MM.1S (cell line): ENCODE data around the gene FAM114A1.

Source experiments
- DNase-seq: peaks from one replicate; pipeline ENCODE4 v3.0.0-alpha.2; 2015
- H2AFZ ChIP-seq: fragments of 300-600 bp; sonication (generic); 2 replicates; pipeline ENCODE4 v1.6.0; 2016; ENCODE audit warnings: antibody characterized with exemption, low read length
- H3F3A ChIP-seq: fragments of 300-600 bp; sonication (generic); 2 replicates; pipeline ENCODE4 v1.6.1; 2016; ENCODE audit warnings: mild to moderate bottlenecking, antibody characterized with exemption, low read length, moderate library complexity, mixed read lengths; ENCODE audit not compliant: insufficient read depth
- H3K27ac ChIP-seq: fragments of 300-600 bp; sonication (generic); 2 replicates; pipeline ENCODE4 v1.5.1; 2016; ENCODE audit warnings: mild to moderate bottlenecking, low read length
- H3K27me3 ChIP-seq: fragments of 300-600 bp; sonication (generic); replicated peaks from 2 replicates; pipeline ENCODE4 v1.6.0; 2016; ENCODE audit warnings: low read length; ENCODE audit not compliant: insufficient read depth
- H3K36me3 ChIP-seq: fragments of 300-600 bp; sonication (generic); replicated peaks from 2 replicates; pipeline ENCODE4 v1.6.1; 2016; ENCODE audit warnings: mild to moderate bottlenecking, low read length, mixed read lengths; ENCODE audit not compliant: insufficient read depth
- H3K4me1 ChIP-seq: fragments of 300-600 bp; sonication (generic); 2 replicates; pipeline ENCODE4 v1.6.1; 2016; ENCODE audit warnings: low read length, mixed read lengths
- H3K4me2 ChIP-seq: fragments of 300-600 bp; sonication (generic); 2 replicates; pipeline ENCODE4 v1.6.0; 2016; ENCODE audit warnings: low read depth, low read length
- H3K4me3 ChIP-seq: fragments of 300-600 bp; sonication (generic); 2 replicates; pipeline ENCODE4 v1.5.1; 2016; ENCODE audit warnings: low read length, mixed read lengths
- H3K79me2 ChIP-seq: fragments of 300-600 bp; sonication (generic); 2 replicates; pipeline ENCODE4 v1.6.1; 2016; ENCODE audit warnings: mixed run types, low read length, mixed read lengths
- H3K9ac ChIP-seq: fragments of 300-600 bp; sonication (generic); 2 replicates; pipeline ENCODE4 v1.6.1; 2016; ENCODE audit warnings: low read length, mixed read lengths
- H3K9me2 ChIP-seq: fragments of 300-600 bp; sonication (generic); replicated peaks from 2 replicates; pipeline ENCODE4 v1.6.1; 2016; ENCODE audit warnings: mild to moderate bottlenecking, low read length, mixed read lengths; ENCODE audit not compliant: insufficient read depth
- H3K9me3 ChIP-seq: fragments of 300-600 bp; sonication (generic); replicated peaks from 2 replicates; pipeline ENCODE4 v1.6.1; 2016; ENCODE audit warnings: mild to moderate bottlenecking, low read length, mixed read lengths; ENCODE audit not compliant: insufficient read depth
- H4K20me1 ChIP-seq: fragments of 300-600 bp; sonication (generic); 2 replicates; pipeline ENCODE4 v1.6.1; 2016; ENCODE audit warnings: mild to moderate bottlenecking, low read length, moderate library complexity, mixed read lengths; ENCODE audit not compliant: insufficient read depth
- EZH2 ChIP-seq: fragments of 300-600 bp; sonication (generic); optimal IDR thresholded peaks from 2 replicates; pipeline ENCODE3; 2017; ENCODE audit warnings: low read depth, mild to moderate bottlenecking, antibody characterized with exemption, low read length, mixed read lengths
- EZH2phosphoT487 ChIP-seq: fragments of 300-600 bp; sonication (generic); IDR thresholded peaks from 2 replicates; pipeline ENCODE4 v1.6.1; 2018; ENCODE audit warnings: antibody characterized with exemption, low read length
- TF ChIP-seq, protein P1 (sequence below): fragments of 300-600 bp; sonication (generic); IDR thresholded peaks from 2 replicates; pipeline ENCODE4 v1.5.1; 2016; ENCODE audit warnings: antibody characterized with exemption, low read length, mixed read lengths

The FAM114A1 gene

DNA sequence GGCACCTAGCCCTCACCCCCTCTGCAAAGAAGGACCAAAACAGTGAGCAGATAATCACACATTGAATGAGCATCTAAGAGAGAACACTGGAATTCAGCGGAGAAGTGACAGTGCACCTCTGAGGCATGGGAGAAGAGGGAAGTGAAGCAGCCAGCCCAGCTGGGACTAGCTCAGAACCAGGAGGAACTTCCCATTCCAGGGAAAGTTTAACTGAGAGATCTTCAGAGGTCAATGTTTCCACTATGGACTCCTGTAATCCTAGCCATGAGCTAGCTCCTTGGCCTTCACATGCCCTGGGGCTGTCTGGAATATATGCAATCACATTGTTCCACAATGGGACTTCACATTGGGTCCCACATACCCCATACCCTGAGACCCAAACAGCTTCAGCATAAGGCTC lies 35.4 kb upstream of the FAM114A1 start:
- no peak overlapping the region for H3K4me3 ChIP-seq
- peaks cover 14% of the 10 kb centered on the region for H3K79me2 ChIP-seq
- TF ChIP-seq, protein P1, sequence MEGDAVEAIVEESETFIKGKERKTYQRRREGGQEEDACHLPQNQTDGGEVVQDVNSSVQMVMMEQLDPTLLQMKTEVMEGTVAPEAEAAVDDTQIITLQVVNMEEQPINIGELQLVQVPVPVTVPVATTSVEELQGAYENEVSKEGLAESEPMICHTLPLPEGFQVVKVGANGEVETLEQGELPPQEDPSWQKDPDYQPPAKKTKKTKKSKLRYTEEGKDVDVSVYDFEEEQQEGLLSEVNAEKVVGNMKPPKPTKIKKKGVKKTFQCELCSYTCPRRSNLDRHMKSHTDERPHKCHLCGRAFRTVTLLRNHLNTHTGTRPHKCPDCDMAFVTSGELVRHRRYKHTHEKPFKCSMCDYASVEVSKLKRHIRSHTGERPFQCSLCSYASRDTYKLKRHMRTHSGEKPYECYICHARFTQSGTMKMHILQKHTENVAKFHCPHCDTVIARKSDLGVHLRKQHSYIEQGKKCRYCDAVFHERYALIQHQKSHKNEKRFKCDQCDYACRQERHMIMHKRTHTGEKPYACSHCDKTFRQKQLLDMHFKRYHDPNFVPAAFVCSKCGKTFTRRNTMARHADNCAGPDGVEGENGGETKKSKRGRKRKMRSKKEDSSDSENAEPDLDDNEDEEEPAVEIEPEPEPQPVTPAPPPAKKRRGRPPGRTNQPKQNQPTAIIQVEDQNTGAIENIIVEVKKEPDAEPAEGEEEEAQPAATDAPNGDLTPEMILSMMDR: no peak
- TF ChIP-seq EZH2: no peak

DNA sequence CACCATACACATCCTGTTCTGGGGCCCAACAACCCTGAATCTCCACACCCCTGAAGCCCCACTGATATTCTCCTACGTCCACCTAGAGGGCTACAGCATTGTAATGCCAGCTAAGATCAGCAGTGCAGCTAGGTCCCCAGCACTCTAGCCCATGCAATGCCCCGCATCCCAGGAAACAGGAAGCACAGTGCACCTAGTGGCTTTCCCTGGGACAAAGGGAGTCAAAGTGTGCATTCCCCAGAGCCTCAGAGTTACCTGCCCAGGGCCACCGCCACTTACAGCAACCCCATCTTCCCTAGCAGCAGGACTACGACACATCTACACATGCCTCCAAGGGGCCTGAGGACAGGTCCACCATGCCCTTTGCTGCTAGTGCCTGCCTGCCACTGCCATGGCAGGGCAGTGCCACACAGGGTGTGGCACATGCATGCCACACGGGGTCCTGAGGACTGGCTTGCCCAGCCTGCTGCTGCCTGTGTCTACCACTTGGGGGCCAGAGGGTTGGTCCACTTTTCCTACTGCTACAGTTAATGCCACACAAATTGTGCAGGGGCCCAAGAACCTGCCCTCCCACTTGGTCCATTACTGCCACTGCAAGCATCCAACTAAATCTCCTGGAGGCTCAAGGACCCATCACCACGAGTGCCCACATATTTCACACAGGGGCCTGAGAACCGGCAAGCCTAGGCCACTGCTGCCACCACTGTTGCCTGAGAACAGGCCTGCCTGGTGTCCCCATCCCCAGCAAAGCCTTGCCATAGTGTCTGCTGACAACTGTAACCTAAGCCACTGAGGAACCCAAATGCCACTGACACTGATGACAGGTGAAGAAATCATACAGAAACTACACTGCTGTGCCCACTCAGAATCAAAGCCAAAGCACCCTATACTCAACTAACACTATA lies 34.7 kb upstream of the FAM114A1 start:
- Histone ChIP-seq H2AFZ (no peak overlapping the region), H4K20me1 (no peaks in the 10 kb centered on the region), H3K27me3 (no peaks in the 10 kb centered on the region), H3K36me3 (no peaks in the 10 kb centered on the region), H3K9me3 (no peaks in the 10 kb centered on the region), H3K9me2 (no peaks in the 10 kb centered on the region), H3K79me2 (peaks cover 14% of the 10 kb centered on the region), H3K4me2 (no peak overlapping the region), H3K9ac (no peak overlapping the region), H3F3A (no peaks in the 10 kb centered on the region), H3K4me1 (no peaks in the 10 kb centered on the region), H3K27ac (no peak overlapping the region), H3K4me3 (no peak overlapping the region)
- DNase-seq: peak; percentile 10
- no peak for TF ChIP-seq EZH2phosphoT487
- TF ChIP-seq, protein P1: peak; percentile 23; the same call in 1 of the 2 replicates

More for the DNA sequence above, 35.4 kb upstream of the FAM114A1 start:
- Histone ChIP-seq H3K27ac (no peak overlapping the region), H3K9me3 (no peaks in the 10 kb centered on the region), H2AFZ (no peak overlapping the region), H3K36me3 (no peaks in the 10 kb centered on the region), H3K4me1 (no peaks in the 10 kb centered on the region), H4K20me1 (no peaks in the 10 kb centered on the region), H3K9ac (no peak overlapping the region), H3K4me2 (no peak overlapping the region), H3F3A (no peaks in the 10 kb centered on the region), H3K9me2 (no peaks in the 10 kb centered on the region), H3K27me3 (no peaks in the 10 kb centered on the region)
- no peak for DNase-seq

DNA sequence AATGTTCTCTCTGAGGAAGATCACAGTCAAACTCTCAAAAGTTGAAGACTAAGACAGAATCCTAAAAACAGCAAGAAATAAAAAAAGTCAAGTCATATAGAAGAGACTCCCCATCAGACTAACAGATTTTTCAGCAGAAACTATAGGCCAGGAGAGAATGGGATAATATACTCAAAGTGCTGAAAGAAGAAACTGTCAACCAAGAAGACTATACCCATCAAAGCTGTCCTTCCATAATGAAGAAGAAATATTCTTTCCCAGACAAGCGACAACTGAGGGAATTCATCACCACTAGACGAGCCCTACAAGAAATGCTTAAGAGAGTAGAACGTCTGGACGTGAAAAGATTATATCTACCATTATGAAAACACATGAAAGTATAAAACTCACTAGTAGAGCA lies 33.0 kb upstream of the FAM114A1 start:
- peaks cover 14% of the 10 kb centered on the region for H3K79me2 ChIP-seq
- H2AFZ ChIP-seq: no peak overlapping the region
- no peaks in the 10 kb centered on the region for H3K27me3 ChIP-seq
- DNase-seq: no peak
- no peak overlapping the region for H3K4me2 ChIP-seq
- H4K20me1 ChIP-seq: no peaks in the 10 kb centered on the region
- no peaks in the 10 kb centered on the region for H3K9me3 ChIP-seq
- TF ChIP-seq, protein P1: no peak
- no peak for TF ChIP-seq EZH2phosphoT487
- TF ChIP-seq EZH2: no peak
- H3K9ac ChIP-seq: no peak overlapping the region
- no peak overlapping the region for H3K4me3 ChIP-seq
- H3K9me2 ChIP-seq: no peaks in the 10 kb centered on the region
- no peaks in the 10 kb centered on the region for H3F3A ChIP-seq
- H3K36me3 ChIP-seq: no peaks in the 10 kb centered on the region
- H3K4me1 ChIP-seq: no peaks in the 10 kb centered on the region
- no peak overlapping the region for H3K27ac ChIP-seq
